ENCODE data around the gene SNX1.
A peak's percentile ranks its signal among the peaks of the same experiment; 100 is the strongest.

DNA sequence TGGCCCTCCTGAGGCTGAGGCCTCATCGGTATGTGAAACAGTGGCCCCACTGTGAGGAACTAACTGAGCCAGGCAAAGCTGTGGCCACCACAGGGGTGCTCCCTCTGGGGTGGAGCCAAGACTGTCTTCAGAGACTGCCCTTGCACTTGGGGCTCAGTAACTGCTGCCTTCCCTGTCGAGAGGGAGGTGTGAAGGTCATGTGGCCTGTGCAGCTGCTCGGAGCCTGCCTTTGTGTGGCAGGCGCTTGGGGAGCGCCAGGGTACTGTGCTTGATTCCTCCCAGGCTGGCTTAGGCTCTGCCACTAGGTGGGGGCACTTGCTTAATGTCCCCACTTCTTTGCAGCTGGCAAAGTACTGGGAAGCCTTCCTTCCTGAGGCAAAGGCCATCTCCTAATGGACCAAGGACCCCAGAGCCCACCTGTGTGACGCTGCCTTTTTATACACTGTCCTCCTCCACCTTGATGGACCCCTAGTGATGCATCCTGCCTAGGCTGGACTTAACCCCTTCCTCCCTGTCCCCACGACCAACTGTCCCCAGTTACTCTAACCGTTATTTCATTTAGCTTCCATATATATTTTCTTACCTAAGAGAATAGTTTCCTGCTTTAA lies 41.5 kb downstream of the SNX1 start:
- TF ChIP-seq, protein P1, sequence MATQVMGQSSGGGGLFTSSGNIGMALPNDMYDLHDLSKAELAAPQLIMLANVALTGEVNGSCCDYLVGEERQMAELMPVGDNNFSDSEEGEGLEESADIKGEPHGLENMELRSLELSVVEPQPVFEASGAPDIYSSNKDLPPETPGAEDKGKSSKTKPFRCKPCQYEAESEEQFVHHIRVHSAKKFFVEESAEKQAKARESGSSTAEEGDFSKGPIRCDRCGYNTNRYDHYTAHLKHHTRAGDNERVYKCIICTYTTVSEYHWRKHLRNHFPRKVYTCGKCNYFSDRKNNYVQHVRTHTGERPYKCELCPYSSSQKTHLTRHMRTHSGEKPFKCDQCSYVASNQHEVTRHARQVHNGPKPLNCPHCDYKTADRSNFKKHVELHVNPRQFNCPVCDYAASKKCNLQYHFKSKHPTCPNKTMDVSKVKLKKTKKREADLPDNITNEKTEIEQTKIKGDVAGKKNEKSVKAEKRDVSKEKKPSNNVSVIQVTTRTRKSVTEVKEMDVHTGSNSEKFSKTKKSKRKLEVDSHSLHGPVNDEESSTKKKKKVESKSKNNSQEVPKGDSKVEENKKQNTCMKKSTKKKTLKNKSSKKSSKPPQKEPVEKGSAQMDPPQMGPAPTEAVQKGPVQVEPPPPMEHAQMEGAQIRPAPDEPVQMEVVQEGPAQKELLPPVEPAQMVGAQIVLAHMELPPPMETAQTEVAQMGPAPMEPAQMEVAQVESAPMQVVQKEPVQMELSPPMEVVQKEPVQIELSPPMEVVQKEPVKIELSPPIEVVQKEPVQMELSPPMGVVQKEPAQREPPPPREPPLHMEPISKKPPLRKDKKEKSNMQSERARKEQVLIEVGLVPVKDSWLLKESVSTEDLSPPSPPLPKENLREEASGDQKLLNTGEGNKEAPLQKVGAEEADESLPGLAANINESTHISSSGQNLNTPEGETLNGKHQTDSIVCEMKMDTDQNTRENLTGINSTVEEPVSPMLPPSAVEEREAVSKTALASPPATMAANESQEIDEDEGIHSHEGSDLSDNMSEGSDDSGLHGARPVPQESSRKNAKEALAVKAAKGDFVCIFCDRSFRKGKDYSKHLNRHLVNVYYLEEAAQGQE (tag by site-specific recombination; IDR thresholded peaks at IDR 0.05): no peak
- TF ChIP-seq TRIM28 (IDR thresholded peaks at IDR 0.05; ENCODE audit: borderline replicate concordance, low read length) (no peak), ZNF311 (tag by site-specific recombination; IDR thresholded peaks at IDR 0.05; ENCODE audit: borderline replicate concordance) (no peak), ZNF529 (tag by site-specific recombination; IDR thresholded peaks at IDR 0.05; ENCODE audit: insufficient replicate concordance) (no peak), ZSCAN30 (tag by site-specific recombination; IDR thresholded peaks at IDR 0.05) (no peak), ZNF791 (tag by site-specific recombination; IDR thresholded peaks at IDR 0.05) (no peak), ZNF544 (tag by site-specific recombination; IDR thresholded peaks at IDR 0.05) (no peak)
- TF ChIP-seq, protein P2, sequence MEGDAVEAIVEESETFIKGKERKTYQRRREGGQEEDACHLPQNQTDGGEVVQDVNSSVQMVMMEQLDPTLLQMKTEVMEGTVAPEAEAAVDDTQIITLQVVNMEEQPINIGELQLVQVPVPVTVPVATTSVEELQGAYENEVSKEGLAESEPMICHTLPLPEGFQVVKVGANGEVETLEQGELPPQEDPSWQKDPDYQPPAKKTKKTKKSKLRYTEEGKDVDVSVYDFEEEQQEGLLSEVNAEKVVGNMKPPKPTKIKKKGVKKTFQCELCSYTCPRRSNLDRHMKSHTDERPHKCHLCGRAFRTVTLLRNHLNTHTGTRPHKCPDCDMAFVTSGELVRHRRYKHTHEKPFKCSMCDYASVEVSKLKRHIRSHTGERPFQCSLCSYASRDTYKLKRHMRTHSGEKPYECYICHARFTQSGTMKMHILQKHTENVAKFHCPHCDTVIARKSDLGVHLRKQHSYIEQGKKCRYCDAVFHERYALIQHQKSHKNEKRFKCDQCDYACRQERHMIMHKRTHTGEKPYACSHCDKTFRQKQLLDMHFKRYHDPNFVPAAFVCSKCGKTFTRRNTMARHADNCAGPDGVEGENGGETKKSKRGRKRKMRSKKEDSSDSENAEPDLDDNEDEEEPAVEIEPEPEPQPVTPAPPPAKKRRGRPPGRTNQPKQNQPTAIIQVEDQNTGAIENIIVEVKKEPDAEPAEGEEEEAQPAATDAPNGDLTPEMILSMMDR (tag by site-specific recombination; IDR thresholded peaks at IDR 0.05): 0 out of 2 replicates have a peak, but pooled peaks have one; percentile 16
- TF ChIP-seq, protein P3, sequence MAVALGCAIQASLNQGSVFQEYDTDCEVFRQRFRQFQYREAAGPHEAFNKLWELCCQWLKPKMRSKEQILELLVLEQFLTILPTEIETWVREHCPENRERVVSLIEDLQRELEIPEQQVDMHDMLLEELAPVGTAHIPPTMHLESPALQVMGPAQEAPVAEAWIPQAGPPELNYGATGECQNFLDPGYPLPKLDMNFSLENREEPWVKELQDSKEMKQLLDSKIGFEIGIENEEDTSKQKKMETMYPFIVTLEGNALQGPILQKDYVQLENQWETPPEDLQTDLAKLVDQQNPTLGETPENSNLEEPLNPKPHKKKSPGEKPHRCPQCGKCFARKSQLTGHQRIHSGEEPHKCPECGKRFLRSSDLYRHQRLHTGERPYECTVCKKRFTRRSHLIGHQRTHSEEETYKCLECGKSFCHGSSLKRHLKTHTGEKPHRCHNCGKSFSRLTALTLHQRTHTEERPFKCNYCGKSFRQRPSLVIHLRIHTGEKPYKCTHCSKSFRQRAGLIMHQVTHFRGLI (tag by site-specific recombination; IDR thresholded peaks at IDR 0.05): no peak

All from HEK293 (cell line).